ENCODE data around the gene CACNA1G. TPM values are rescaled to one million over a fixed set of nuclear protein-coding genes. Genes with fewer than 3 reads are reported as not detected.

The CACNA1G gene
- not detected for total RNA-seq

DNA sequence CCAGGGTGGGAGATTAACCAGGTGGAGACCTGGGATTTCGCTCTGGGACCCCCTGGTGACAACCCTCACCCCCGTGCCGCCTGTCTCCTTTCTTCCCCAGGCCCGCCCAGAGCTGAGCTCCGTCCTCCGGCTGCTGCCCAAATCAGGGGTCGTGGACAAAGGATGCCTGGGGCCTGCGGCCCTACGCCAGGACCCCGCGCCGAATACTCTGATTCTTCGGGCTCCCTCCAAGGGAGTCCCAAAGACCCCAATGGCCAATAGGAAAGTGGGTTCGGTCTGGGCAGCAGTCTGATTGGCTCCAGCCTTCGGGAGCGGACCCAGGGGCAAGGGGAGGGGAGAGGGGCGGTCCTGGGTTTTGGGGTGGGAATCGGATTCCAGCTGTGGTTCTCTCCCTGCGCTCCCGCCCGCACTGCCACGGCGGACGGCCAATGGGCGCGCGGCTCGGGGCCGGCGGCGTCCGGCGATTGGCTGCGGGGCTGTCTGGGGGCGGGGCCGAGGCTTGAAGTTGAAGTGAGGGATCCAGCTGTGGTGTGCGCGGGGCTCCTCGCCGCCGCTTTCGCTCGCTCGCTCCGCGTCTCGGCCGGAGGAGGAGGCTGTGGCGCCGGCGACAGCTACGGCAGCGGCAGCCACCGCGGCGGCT lies at the start of gene CACNA1G:
TSS of gene CACNA1G (plus strand) at position 531 of the 640 bp plus-strand sequence. CDS start 745 bp downstream, outside the sequence.
- Mint-ChIP-seq H3K27ac (no peak within 1 kb of the TSS), H3K4me3 (peak within 1 kb of the TSS; percentile 55), H3K36me3 (ENCODE audit: low read depth) (no peaks in the 10 kb centered on the region), H3K9me3 (ENCODE audit: low read depth) (no peaks in the 10 kb centered on the region), H3K27me3 (peaks cover 51% of the 10 kb centered on the region), H3K4me1 (peaks cover 21% of the 10 kb centered on the region)
- ChIA-PET POLR2A (interaction anchor here (0.8 kb wide), 1 partner anchor 306 kb away, joined by 4 read pairs; the partner anchor contains the start of gene TOB1), CTCF (interaction anchor here (1.0 to 1.7 kb wide), 6 partner anchors 10 to 85 kb away, joined by 3 to 8 read pairs (median 4); no protein-coding TSS in a partner anchor)
- ATAC-seq (peak; percentile 94), DNase-seq (peak; percentile 93)
- intact Hi-C loops (cut with DNase I, micrococcal nuclease), result loop anchor here (1.0 to 5.0 kb wide), 5 partner anchors 13 to 78 kb away; partner anchors contain the start of gene SPATA20 (in 1 of the 2)

DNA sequence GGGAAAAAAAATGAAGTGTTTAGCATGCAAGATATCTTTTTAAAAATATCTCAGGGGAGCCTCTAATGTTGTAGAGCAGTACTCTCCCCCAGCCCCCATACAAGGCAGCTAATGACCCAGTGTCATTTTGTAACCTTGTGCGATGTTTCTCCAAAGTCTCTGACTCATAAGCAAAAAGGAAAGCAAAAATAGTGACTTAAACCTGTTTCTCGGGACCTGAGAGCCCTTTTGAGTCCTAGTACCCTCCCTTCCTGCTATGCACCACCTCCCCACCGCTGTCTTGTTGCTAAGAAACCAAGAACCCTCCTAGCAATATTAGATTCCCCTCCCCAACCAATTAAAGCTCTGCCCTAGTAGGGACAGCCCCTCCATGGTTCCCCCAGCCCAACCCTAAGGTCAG lies 49.5 kb upstream of the CACNA1G start:
- ChIA-PET POLR2A (interaction anchor here (0.6 kb wide), 1 partner anchor 530 kb away, joined by 3 read pairs; no protein-coding TSS in a partner anchor), CTCF (interaction anchor here (0.6 to 1.6 kb wide), 5 partner anchors 10 to 36 kb away, joined by 3 to 8 read pairs (median 6); partner anchors contain the start of gene RSAD1)
- intact Hi-C loops (cut with DNase I, micrococcal nuclease), result loop anchor here in 1 of 2 experiments (1.0 kb wide), 5 partner anchors 31 to 355 kb away; partner anchors contain the start of genes CACNA1G, EME1, MRPL27 and RSAD1
- DNase-seq (peak; percentile 74), ATAC-seq (peak; percentile 94)
- Mint-ChIP-seq H3K9me3 (ENCODE audit: low read depth) (no peaks in the 10 kb centered on the region), H3K36me3 (ENCODE audit: low read depth) (no peaks in the 10 kb centered on the region), H3K4me3 (no peak overlapping the region), H3K27me3 (peaks cover 2% of the 10 kb centered on the region), H3K4me1 (peaks cover 29% of the 10 kb centered on the region), H3K27ac (peak overlapping the region; percentile 61)

DNA sequence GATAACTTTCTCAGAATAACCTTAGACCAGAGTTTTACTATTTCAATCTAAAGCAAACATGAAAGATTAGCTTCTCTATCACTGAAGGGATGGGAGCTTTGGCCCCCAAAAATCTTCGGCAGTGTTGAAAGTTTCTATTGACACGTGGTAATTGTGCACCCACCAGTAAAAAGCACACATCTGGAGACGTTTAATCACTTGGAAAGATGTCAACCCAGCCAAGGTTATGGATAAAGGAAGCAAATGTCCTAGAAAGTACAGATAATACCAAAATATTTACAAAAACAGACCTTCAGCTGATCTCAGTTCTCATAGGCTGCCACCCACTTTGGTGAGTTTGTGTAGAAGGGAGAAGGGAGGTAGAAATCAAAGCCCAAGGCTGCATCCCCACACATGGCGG lies 47.0 kb upstream of the CACNA1G start:
- DNase-seq (no peak), ATAC-seq (no peak)
- H3K27ac Mint-ChIP-seq, result no peak overlapping the region
- ChIA-PET POLR2A (no interaction called here), CTCF (interaction anchor here (1.0 kb wide), 1 partner anchor 33 kb away, joined by 3 read pairs; no protein-coding TSS in a partner anchor)
- H3K9me3 Mint-ChIP-seq (ENCODE audit: low read depth), result no peaks in the 10 kb centered on the region
- H3K27me3 Mint-ChIP-seq, result peaks cover 2% of the 10 kb centered on the region
- no peaks in the 10 kb centered on the region for H3K36me3 Mint-ChIP-seq (ENCODE audit: low read depth)
- H3K4me3 Mint-ChIP-seq, result no peak overlapping the region
- intact Hi-C loops (cut with DNase I, micrococcal nuclease), result no loop called here
- peaks cover 30% of the 10 kb centered on the region for H3K4me1 Mint-ChIP-seq

DNA sequence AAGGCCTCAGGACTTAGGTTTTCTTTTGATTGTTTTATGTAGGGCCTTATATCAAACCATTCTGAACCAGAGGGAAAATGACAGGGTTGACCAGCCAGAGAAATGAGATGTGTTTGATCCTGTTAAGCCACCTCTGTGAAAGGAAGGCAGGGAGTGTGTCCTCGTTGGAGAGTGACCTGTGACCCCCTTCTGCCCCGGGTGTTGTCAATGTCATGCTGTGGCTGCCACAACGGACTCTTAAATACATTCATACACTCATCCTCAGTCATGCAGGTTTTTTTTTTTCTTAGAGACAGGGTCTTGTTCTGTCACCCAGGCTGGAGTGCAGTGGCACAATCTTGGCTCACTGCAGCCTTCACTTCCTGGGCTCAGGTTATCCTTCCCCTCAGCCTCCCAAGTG lies 46.1 kb upstream of the CACNA1G start:
- H3K36me3 Mint-ChIP-seq (ENCODE audit: low read depth), result no peaks in the 10 kb centered on the region
- no peak for DNase-seq
- CTCF ChIA-PET, result interaction anchor here (0.6 to 1.0 kb wide), 2 partner anchors 14 to 442 kb away, joined by 3 read pairs; no protein-coding TSS in a partner anchor

DNA sequence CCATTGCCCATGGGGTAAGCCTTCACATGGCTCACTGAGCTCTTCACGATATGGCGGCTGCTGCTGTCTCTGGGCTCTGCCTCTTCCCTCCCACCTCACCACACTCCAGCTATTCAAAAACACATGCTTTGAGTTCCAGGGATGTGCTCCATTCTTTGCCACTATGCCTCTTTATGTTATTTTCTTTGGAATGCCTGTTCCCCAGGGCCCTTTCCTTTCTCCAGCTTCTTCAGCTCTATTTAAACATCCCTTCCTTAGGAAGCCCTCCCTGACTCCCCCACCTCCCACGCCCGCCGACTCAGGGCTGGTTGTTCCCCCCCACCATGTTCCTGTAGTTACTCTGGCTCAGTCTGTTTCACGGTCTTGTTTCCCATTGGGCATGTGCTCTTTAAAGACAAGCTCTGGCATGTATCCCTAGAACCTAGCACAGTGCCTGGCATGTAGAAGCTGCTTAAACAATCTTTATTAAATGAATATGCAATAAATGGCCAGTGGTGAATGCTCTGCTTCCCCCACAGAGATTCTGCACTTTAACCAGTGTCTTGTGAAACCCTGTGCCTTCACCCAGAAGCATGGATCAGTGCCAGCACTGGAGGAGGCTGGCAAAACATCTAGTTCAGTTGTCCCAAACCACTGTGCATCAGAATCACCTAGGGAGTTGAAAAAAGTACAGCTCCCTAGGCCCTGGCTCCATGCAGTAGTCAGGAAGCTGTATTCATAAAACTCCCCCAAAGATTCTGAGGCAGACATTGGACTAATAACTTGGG lies 45.4 kb upstream of the CACNA1G start:
- ChIA-PET CTCF (interaction anchor here (0.6 to 1.0 kb wide), 4 partner anchors 10 to 1240 kb away, joined by 3 to 4 read pairs (median 3); no protein-coding TSS in a partner anchor), POLR2A (no interaction called here)
- DNase-seq (no peak), ATAC-seq (no peak)
- H3K27ac Mint-ChIP-seq, result no peak overlapping the region
- no peaks in the 10 kb centered on the region for H3K9me3 Mint-ChIP-seq (ENCODE audit: low read depth)
- peaks cover 2% of the 10 kb centered on the region for H3K27me3 Mint-ChIP-seq
- intact Hi-C loops (cut with DNase I, micrococcal nuclease), result no loop called here
- H3K4me3 Mint-ChIP-seq, result no peak overlapping the region
- H3K4me1 Mint-ChIP-seq, result peaks cover 25% of the 10 kb centered on the region
- H3K36me3 Mint-ChIP-seq (ENCODE audit: low read depth), result no peaks in the 10 kb centered on the region

More for the DNA sequence above, 46.1 kb upstream of the CACNA1G start:
- POLR2A ChIA-PET, result no interaction called here
- Mint-ChIP-seq H3K27ac (no peak overlapping the region), H3K27me3 (peaks cover 2% of the 10 kb centered on the region), H3K9me3 (ENCODE audit: low read depth) (no peaks in the 10 kb centered on the region), H3K4me3 (no peak overlapping the region), H3K4me1 (peaks cover 25% of the 10 kb centered on the region)
- intact Hi-C loops (cut with DNase I, micrococcal nuclease), result no loop called here
- no peak for ATAC-seq

DNA sequence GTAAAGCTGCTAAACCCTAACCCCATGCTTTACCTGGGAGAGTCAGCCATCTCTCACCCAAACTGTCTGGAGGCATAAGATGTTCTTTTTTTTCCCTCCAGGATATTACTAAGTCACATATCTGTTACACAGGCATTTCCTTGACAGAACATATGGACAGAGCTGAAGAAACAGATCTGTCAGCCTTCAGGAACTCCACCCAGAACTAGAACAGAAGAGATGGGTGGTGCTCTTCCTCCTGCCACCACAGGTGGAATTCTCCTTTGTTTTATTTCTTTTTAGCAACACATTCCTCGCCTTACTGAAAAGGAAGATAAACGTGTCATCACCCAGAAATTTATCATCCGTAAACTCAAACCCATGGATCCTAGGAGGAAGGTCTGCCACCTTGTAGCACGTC lies 43.5 kb upstream of the CACNA1G start:
- H3K36me3 Mint-ChIP-seq (ENCODE audit: low read depth), result no peaks in the 10 kb centered on the region

DNA sequence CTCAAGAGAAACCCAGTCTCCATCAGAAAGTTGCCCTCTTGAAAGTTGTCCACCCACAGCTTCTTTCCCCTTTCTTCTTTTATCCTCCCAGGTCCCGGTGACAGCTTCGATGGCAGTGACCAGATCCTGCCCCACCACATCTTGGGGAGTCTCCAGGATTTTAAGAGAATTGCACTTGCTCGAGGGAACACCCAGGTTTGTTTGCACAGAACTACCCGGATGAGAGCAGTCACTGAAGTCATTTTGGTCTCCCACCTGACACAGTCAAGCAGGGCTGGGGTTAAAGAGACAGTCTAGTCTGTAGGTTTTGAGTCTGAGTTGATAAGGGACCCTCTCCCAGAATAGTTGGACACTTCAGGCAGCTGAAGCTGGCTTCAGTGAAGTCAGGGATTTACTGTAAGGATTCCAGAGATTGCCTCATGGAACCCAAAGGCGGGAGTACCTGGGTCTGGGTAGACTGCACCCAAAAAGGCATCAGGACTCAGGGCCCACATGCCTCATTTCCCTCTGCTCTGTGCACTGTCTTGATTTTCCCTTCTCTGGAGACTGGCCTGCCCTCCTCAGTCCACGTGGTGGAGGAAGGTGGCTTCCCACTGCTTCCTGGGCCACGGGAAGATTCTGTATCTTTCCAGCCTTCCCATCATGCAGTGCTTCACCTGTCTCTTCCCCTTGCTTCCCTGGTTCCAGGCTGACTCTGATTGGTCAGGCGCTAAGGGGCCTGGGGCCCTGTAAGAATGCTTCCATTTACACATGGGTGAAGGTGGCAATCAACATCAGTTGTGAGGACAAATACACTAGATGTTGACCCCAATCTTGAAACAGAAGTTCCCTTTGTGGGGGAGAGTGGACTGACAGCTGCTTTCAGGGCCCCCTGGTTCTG lies 42.8 kb upstream of the CACNA1G start:
- DNase-seq, result no peak
- Mint-ChIP-seq H3K27me3 (no peaks in the 10 kb centered on the region), H3K4me1 (peaks cover 5% of the 10 kb centered on the region), H3K36me3 (ENCODE audit: low read depth) (no peaks in the 10 kb centered on the region), H3K27ac (no peak overlapping the region), H3K9me3 (ENCODE audit: low read depth) (no peaks in the 10 kb centered on the region), H3K4me3 (no peak overlapping the region)
- intact Hi-C loops (cut with DNase I, micrococcal nuclease), result no loop called here
- ChIA-PET POLR2A (no interaction called here), CTCF (interaction anchor here (0.6 to 1.7 kb wide), 3 partner anchors 12 to 431 kb away, joined by 3 to 5 read pairs (median 4); no protein-coding TSS in a partner anchor)
- no peak for ATAC-seq

More for the DNA sequence above, 43.5 kb upstream of the CACNA1G start:
- CTCF ChIA-PET, result interaction anchor here (0.6 to 1.1 kb wide), 5 partner anchors 13 to 430 kb away, joined by 3 to 4 read pairs (median 3); no protein-coding TSS in a partner anchor
- ATAC-seq, result no peak
- H3K27me3 Mint-ChIP-seq, result peaks cover 2% of the 10 kb centered on the region
- POLR2A ChIA-PET, result no interaction called here
- no peaks in the 10 kb centered on the region for H3K9me3 Mint-ChIP-seq (ENCODE audit: low read depth)
- no peak overlapping the region for H3K4me3 Mint-ChIP-seq
- H3K4me1 Mint-ChIP-seq, result peaks cover 9% of the 10 kb centered on the region
- DNase-seq, result no peak
- H3K27ac Mint-ChIP-seq, result no peak overlapping the region
- intact Hi-C loops (cut with DNase I, micrococcal nuclease), result no loop called here

DNA sequence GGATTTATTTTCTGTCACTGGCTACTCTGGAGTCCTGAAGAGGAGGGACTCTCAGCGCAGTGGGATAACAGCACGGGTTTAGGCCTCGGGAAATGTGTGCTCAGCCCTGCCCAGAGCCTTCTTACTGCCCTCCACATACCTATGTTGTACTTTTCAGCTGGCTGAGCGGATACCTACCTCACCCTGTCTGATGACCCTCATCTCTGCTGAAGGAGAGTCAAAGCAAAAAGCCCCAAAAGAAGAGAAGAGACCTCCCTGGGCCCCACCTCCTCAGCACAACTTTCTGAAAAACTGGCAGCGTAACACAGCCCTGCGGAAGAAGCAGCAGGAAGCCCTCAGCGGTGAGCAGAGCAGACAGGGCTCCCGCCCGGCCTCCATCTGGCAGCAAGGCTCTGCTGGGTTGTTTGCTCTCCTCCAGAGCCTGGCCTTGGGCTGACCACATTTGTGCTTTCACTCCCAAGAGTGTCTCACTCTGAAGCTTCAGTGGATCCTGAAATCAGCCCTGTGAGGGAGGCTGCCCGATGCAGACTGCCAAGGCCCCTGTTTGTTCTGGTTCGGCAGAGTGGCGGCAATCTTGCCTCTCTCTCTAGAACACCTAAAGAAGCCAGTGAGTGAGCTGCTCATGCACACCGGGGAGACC lies 42.0 kb upstream of the CACNA1G start:
- POLR2A ChIA-PET, result no interaction called here
- CTCF ChIA-PET, result interaction anchor here (0.7 to 1.7 kb wide), 3 partner anchors 12 to 398 kb away, joined by 3 to 5 read pairs (median 4); no protein-coding TSS in a partner anchor
- Mint-ChIP-seq H3K4me3 (no peak overlapping the region), H3K27ac (no peak overlapping the region), H3K36me3 (ENCODE audit: low read depth) (no peaks in the 10 kb centered on the region), H3K4me1 (peaks cover 5% of the 10 kb centered on the region), H3K9me3 (ENCODE audit: low read depth) (no peaks in the 10 kb centered on the region), H3K27me3 (no peaks in the 10 kb centered on the region)
- ATAC-seq (no peak), DNase-seq (no peak)
- intact Hi-C loops (cut with DNase I, micrococcal nuclease), result no loop called here

DNA sequence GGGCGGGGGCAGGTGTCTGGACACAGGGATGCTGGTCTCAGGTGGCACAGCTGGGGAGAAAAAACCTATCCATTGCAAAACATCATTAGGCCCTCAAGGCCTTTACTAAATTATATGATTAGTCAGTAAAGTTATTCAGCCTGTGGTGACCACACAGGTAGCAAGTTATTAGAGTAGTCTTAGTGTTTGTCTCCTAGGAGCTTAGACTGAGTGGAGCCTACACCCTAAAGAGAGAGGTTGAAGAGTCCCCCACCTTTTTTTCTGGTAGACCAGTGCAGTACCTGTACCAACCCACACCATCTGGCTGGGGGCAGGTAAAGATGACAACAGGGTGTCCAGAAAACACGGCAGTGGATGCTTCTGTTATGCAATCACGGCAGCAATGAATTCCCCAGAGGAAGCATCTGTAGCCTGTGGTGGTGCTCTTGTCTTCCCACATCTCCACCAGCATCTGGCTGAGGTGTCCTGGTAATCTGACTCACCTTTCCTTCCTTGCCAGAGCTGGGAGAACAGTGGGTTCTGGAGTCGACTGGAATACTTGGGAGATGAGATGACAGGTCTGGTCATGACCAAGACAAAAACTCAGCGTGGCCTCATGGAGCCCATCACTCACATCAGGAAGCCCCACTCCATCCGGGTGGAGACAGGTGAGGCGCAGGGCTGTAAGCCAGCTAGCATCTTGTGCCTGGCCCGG lies 41.2 kb upstream of the CACNA1G start:
- ChIA-PET POLR2A (interaction anchor here (0.6 kb wide), 1 partner anchor 128 kb away, joined by 3 read pairs; no protein-coding TSS in a partner anchor), CTCF (interaction anchor here (0.6 to 1.2 kb wide), 6 partner anchors 26 to 399 kb away, joined by 3 to 4 read pairs (median 3); no protein-coding TSS in a partner anchor)

DNA sequence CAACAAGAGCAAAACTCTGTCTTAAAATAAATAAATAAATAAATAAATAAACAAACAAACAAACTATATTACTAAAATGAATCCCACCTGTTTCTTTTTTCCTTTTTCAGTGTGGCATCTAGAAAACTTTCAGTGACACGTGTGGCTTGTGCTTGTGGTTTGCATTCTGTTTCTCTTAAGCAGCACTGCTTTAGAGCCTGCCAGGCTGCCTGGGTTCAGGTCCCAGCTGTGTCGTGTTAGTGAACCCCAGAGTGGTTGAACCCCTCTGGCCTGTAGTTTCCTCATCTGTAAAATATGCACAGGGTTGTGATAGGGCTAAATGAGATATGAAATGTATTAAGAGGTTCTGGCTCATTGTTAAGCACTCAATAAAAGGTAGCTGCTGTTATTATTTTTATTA lies 40.0 kb upstream of the CACNA1G start:
- Mint-ChIP-seq H3K9me3 (ENCODE audit: low read depth) (no peaks in the 10 kb centered on the region), H3K4me1 (peaks cover 5% of the 10 kb centered on the region), H3K4me3 (no peak overlapping the region), H3K36me3 (ENCODE audit: low read depth) (no peaks in the 10 kb centered on the region), H3K27ac (no peak overlapping the region), H3K27me3 (no peaks in the 10 kb centered on the region)
- intact Hi-C loops (cut with DNase I, micrococcal nuclease), result no loop called here
- no peak for DNase-seq
- no peak for ATAC-seq
- ChIA-PET POLR2A (no interaction called here), CTCF (interaction anchor here (0.6 to 2.1 kb wide), 8 partner anchors 11 to 1705 kb away, joined by 3 to 7 read pairs (median 4); partner anchors contain the start of gene RSAD1)

More for the DNA sequence above, 41.2 kb upstream of the CACNA1G start:
- Mint-ChIP-seq H3K27me3 (no peaks in the 10 kb centered on the region), H3K27ac (no peak overlapping the region), H3K36me3 (ENCODE audit: low read depth) (no peaks in the 10 kb centered on the region), H3K4me1 (peaks cover 5% of the 10 kb centered on the region), H3K4me3 (no peak overlapping the region), H3K9me3 (ENCODE audit: low read depth) (no peaks in the 10 kb centered on the region)
- DNase-seq (no peak), ATAC-seq (no peak)
- intact Hi-C loops (cut with DNase I, micrococcal nuclease), result no loop called here

All from activated CD4-positive, alpha-beta T cell treated with anti-CD3 and anti-CD28 coated beads for 36 hours (primary cell).